ENCODE results near the gene ITPKA.

- TF ChIP-seq, protein P1, sequence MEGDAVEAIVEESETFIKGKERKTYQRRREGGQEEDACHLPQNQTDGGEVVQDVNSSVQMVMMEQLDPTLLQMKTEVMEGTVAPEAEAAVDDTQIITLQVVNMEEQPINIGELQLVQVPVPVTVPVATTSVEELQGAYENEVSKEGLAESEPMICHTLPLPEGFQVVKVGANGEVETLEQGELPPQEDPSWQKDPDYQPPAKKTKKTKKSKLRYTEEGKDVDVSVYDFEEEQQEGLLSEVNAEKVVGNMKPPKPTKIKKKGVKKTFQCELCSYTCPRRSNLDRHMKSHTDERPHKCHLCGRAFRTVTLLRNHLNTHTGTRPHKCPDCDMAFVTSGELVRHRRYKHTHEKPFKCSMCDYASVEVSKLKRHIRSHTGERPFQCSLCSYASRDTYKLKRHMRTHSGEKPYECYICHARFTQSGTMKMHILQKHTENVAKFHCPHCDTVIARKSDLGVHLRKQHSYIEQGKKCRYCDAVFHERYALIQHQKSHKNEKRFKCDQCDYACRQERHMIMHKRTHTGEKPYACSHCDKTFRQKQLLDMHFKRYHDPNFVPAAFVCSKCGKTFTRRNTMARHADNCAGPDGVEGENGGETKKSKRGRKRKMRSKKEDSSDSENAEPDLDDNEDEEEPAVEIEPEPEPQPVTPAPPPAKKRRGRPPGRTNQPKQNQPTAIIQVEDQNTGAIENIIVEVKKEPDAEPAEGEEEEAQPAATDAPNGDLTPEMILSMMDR (IDR thresholded peaks at IDR 0.05; ENCODE audit: borderline replicate concordance, extremely low read depth, low read length, poor library complexity, severe bottlenecking): no peak
- no peak for TF ChIP-seq EZH2 (IDR thresholded peaks at IDR 0.05; ENCODE audit: borderline replicate concordance, low read depth, low read length, severe bottlenecking)
These were observed 28.6 kb upstream of the ITPKA start for GRCh38 chr15:41464889-41465580.
